Memory B cell (primary cell): ENCODE data around the gene GRM5.

Source experiments
- ATAC-seq: fragments of 150-1000 bp; cut with Tn5 transposase; 2 replicates; pipeline ENCODE4 v1.10.0; 2021; ENCODE audit warnings: low read depth, mild to moderate bottlenecking, moderate library complexity
- DNase-seq, 2 donors: peaks; one replicate each; pipeline ENCODE4 v3.0.0; 2022; ENCODE audit warnings: low spot score in 2 of 2
- H3K27ac Mint-ChIP-seq: one replicate; pipeline ENCODE4 v1.8.0; 2022; ENCODE audit warnings: mild to moderate bottlenecking, moderate library complexity, mixed read lengths
- H3K27me3 Mint-ChIP-seq: one replicate; pipeline ENCODE4 v1.8.0; 2022; ENCODE audit warnings: mixed read lengths
- H3K36me3 Mint-ChIP-seq: one replicate; pipeline ENCODE4 v1.8.0; 2022; ENCODE audit warnings: mild to moderate bottlenecking, mixed read lengths
- H3K4me1 Mint-ChIP-seq: one replicate; pipeline ENCODE4 v1.8.0; 2022; ENCODE audit warnings: mixed read lengths
- H3K4me3 Mint-ChIP-seq: one replicate; pipeline ENCODE4 v1.8.0; 2022; ENCODE audit warnings: mild to moderate bottlenecking, moderate library complexity, mixed read lengths
- H3K9me3 Mint-ChIP-seq: one replicate; pipeline ENCODE4 v1.8.0; 2022; ENCODE audit warnings: mixed read lengths

Gene GRM5

DNA sequence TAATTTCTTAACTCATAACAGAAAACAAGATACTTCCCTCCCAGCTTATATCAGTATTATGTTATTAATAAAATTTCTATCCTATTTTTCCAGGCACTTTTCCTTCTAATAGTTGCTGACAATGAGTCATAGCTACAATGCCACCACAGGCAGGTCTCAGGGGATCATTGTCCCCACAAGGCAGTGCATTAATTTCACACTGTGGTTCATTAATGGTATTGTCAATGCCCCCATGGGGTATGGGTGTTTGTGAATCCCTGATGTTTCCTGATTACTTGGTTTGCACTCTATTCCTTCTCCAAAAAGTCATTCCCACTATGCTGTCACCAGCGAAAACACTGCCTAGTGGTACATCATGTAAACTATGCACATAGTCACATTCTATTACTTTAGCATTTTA, 382.8 kb downstream of the GRM5 start:
- peaks cover 11% of the 10 kb centered on the region for H3K9me3 Mint-ChIP-seq
- no peak overlapping the region for H3K4me3 Mint-ChIP-seq
- H3K27ac Mint-ChIP-seq, result no peak overlapping the region
- H3K4me1 Mint-ChIP-seq, result no peaks in the 10 kb centered on the region
- no peak for ATAC-seq
- H3K27me3 Mint-ChIP-seq, result no peaks in the 10 kb centered on the region
- no peaks in the 10 kb centered on the region for H3K36me3 Mint-ChIP-seq
- DNase-seq, result no peak

GRCh38 chr11:88680806-88681205, 385.0 kb downstream of the GRM5 start:
- DNase-seq (no peak), ATAC-seq (no peak)
- H3K27me3 Mint-ChIP-seq, result no peaks in the 10 kb centered on the region
- H3K36me3 Mint-ChIP-seq, result no peaks in the 10 kb centered on the region
- H3K4me3 Mint-ChIP-seq, result no peak overlapping the region
- peaks cover 8% of the 10 kb centered on the region for H3K9me3 Mint-ChIP-seq
- no peak overlapping the region for H3K27ac Mint-ChIP-seq
- no peaks in the 10 kb centered on the region for H3K4me1 Mint-ChIP-seq

DNA sequence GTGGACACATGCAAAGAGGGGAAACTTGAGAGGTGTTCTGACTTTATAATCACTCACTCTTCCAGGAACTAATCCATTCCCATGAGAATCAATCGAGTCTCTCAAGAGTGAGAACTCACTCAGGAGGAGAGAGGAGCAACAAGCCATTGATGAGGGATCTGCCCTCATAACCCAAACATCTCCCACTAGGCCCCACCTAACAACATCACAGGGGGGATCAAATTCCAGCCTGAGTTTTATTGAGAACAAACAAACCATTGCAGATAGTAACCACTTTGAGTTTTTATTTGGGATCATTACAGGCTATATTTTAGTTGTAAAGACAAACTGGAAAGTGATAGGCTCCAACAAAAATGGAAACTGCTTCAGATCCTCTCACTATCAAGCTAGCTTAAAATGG, 399.4 kb downstream of the GRM5 start:
- peaks cover 1% of the 10 kb centered on the region for H3K9me3 Mint-ChIP-seq
- H3K4me3 Mint-ChIP-seq, result no peak overlapping the region
- H3K27me3 Mint-ChIP-seq, result no peaks in the 10 kb centered on the region
- H3K36me3 Mint-ChIP-seq, result no peaks in the 10 kb centered on the region
- no peaks in the 10 kb centered on the region for H3K4me1 Mint-ChIP-seq
- ATAC-seq (no peak), DNase-seq (no peak)
- H3K27ac Mint-ChIP-seq, result no peak overlapping the region

GRCh38 chr11:88657076-88657738, 408.6 kb downstream of the GRM5 start:
- ATAC-seq, result no peak
- Mint-ChIP-seq H3K4me1 (no peaks in the 10 kb centered on the region), H3K36me3 (no peaks in the 10 kb centered on the region), H3K27me3 (no peaks in the 10 kb centered on the region), H3K4me3 (no peak overlapping the region), H3K27ac (no peak overlapping the region), H3K9me3 (no peaks in the 10 kb centered on the region)
- no peak for DNase-seq

DNA sequence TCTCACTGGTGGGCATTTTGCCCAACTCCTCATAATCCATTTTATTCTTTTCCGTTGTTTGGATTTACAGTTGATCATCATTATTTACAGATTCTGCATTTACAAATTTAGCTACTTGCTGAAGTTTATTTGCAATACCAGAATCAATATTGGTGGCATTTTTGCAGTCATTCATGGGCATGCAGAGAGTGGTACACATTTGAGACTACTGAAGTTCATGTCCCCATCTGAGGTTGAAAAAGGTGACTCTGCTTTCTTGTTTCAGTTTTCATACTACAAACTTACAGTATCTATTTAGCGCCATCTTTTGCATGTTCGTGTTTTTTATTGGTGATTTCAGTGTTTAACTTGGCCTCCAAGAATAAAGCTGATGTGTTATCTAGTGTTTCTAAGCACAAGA, 409.5 kb downstream of the GRM5 start:
- Mint-ChIP-seq H3K36me3 (no peaks in the 10 kb centered on the region), H3K4me3 (no peak overlapping the region), H3K9me3 (no peaks in the 10 kb centered on the region), H3K27me3 (no peaks in the 10 kb centered on the region), H3K27ac (no peak overlapping the region), H3K4me1 (no peaks in the 10 kb centered on the region)
- DNase-seq (no peak), ATAC-seq (no peak)

GRCh38 chr11:88655656-88656055, 410.1 kb downstream of the GRM5 start:
- H3K9me3 Mint-ChIP-seq, result no peaks in the 10 kb centered on the region
- no peak overlapping the region for H3K4me3 Mint-ChIP-seq
- H3K27ac Mint-ChIP-seq, result no peak overlapping the region
- no peaks in the 10 kb centered on the region for H3K4me1 Mint-ChIP-seq
- no peaks in the 10 kb centered on the region for H3K27me3 Mint-ChIP-seq
- ATAC-seq (no peak), DNase-seq (no peak)
- no peaks in the 10 kb centered on the region for H3K36me3 Mint-ChIP-seq

DNA sequence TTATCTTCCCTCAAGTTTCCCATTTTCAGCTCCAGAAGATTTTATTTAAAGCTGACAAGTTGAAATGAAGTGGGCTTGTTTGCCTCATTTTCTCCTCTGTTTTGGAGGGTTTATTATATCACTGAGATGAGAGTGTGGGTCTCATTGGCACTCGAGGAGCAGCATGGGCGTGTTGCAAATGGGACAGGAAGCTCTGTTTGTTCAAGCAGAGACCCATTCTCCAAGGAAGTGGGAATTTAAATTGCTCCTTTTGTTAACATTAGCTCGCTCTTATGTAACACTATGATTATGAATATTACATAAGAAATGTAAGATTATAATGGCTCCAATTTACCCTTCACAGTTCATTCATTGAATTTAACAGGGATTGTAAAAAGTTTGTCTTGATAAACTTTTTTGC, 410.6 kb downstream of the GRM5 start:
- Mint-ChIP-seq H3K4me3 (no peak overlapping the region), H3K9me3 (no peaks in the 10 kb centered on the region), H3K27me3 (no peaks in the 10 kb centered on the region), H3K4me1 (no peaks in the 10 kb centered on the region), H3K36me3 (no peaks in the 10 kb centered on the region), H3K27ac (no peak overlapping the region)
- no peak for DNase-seq
- no peak for ATAC-seq

DNA sequence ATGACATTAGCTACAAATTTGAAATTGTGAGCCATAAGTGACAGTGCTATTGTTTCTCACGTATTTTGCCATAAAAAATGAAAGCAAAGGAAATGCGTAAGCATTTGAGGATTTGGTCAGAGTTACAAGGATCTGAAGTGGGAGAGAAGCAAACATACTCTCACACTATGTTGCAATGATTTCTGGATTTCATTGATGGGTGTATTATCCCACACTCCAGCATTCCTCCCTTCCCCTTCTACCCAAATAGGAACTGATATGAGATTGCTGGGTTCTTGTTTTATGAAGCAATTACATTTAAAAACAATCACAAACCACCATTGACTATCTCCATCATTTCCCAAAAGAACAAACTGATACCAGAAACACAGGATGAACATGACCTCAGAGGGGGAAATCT, 414.2 kb downstream of the GRM5 start:
- DNase-seq (no peak), ATAC-seq (no peak)
- H3K27me3 Mint-ChIP-seq, result no peaks in the 10 kb centered on the region
- no peak overlapping the region for H3K27ac Mint-ChIP-seq
- H3K4me1 Mint-ChIP-seq, result no peaks in the 10 kb centered on the region
- no peak overlapping the region for H3K4me3 Mint-ChIP-seq
- H3K36me3 Mint-ChIP-seq, result no peaks in the 10 kb centered on the region
- H3K9me3 Mint-ChIP-seq, result peaks cover 2% of the 10 kb centered on the region

DNA sequence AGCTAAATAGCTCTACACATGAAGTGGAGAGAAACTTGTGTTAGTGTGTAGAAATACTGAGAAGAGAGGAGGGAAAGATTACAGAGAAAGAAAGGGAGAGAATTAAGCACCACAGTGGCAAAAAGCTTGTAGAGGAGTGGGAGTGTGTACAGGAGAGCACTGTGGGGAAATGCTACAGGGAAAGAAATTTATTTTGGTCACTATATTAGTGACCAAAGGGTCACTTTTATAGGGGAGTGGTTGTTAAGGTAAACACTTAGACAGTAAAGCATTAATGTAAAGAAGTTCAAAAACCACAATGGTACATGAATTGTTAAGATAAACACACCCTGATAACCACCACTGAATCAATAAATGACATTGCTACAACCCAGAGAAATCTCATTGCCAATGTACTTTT, 421.1 kb downstream of the GRM5 start:
- no peak for DNase-seq
- Mint-ChIP-seq H3K36me3 (no peaks in the 10 kb centered on the region), H3K9me3 (peaks cover 3% of the 10 kb centered on the region), H3K4me1 (no peaks in the 10 kb centered on the region), H3K27ac (no peak overlapping the region), H3K27me3 (no peaks in the 10 kb centered on the region), H3K4me3 (no peak overlapping the region)
- ATAC-seq, result no peak

DNA sequence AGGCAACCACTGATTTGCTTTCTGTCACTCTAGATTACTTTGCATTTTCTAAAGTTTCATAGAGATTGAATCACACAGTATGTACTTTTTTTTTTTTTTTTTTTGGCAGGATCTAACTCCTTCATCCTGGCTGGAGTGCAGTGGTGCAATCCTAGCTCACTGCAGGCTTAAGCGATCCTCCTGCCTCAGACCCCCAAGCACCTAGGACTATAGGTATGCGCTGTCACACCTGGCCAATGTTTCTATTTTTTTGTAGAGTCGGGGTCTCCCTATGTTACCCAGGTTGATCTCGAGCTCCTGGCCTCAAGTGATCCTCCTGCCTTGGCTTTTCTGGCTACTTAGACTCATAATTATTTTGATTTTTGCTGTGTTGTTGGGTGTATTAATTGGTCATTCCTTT, 433.6 kb downstream of the GRM5 start:
- Mint-ChIP-seq H3K4me1 (no peaks in the 10 kb centered on the region), H3K27me3 (no peaks in the 10 kb centered on the region)
- no peak for ATAC-seq

GRCh38 chr11:88631497-88631896, 434.3 kb downstream of the GRM5 start:
- Mint-ChIP-seq H3K4me3 (no peak overlapping the region), H3K4me1 (no peaks in the 10 kb centered on the region)
- no peak for DNase-seq

More for the DNA sequence above, 433.6 kb downstream of the GRM5 start:
- no peak overlapping the region for H3K27ac Mint-ChIP-seq
- no peaks in the 10 kb centered on the region for H3K36me3 Mint-ChIP-seq
- H3K4me3 Mint-ChIP-seq, result no peak overlapping the region
- DNase-seq, result no peak
- H3K9me3 Mint-ChIP-seq, result no peaks in the 10 kb centered on the region

DNA sequence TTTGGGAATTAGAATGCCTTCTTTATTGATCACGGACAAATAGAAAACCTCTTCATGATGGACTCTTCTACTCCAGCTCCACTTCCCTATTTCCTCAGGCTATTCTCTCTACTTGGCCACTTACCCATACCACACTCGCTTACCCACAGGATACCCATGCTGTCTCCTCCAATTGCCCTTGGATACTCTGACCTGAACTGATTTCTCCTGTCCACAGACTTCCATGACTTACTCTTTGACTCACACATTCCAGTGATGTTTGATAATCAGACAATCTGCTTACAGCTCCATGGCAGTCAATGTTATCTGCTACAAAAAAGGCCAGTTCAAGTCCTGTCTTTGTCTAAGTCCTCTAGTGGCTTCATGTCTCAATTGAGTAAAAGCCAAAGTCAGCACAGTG, 436.3 kb downstream of the GRM5 start:
- H3K27me3 Mint-ChIP-seq, result no peaks in the 10 kb centered on the region
- no peaks in the 10 kb centered on the region for H3K4me1 Mint-ChIP-seq
- no peak overlapping the region for H3K27ac Mint-ChIP-seq
- no peaks in the 10 kb centered on the region for H3K36me3 Mint-ChIP-seq
- H3K9me3 Mint-ChIP-seq, result no peaks in the 10 kb centered on the region
- no peak for ATAC-seq
- no peak overlapping the region for H3K4me3 Mint-ChIP-seq
- no peak for DNase-seq

More at GRCh38 chr11:88631497-88631896, 434.3 kb downstream of the GRM5 start:
- Mint-ChIP-seq H3K27me3 (no peaks in the 10 kb centered on the region), H3K9me3 (no peaks in the 10 kb centered on the region), H3K36me3 (no peaks in the 10 kb centered on the region), H3K27ac (no peak overlapping the region)
- ATAC-seq, result no peak

DNA sequence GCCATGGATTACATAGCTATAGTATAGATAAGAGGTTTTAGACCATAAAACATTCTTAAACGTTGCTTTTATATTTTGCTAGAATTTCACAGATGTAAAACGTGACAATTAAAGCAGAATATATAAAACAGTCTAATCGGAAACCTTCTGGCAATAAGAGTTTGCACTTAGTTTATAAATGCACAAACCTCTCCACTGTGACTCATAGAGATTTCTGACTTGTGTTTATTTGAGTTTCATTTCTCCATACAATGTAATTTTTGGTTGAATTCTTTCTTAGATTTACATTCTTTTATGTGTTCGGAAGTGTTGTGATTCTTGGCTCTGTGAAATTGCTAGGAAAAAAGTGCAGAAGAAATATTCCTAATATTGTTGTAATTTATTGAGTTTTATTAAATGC, 439.6 kb downstream of the GRM5 start:
- Mint-ChIP-seq H3K4me3 (no peak overlapping the region), H3K27me3 (no peaks in the 10 kb centered on the region), H3K27ac (no peak overlapping the region), H3K4me1 (no peaks in the 10 kb centered on the region), H3K36me3 (no peaks in the 10 kb centered on the region), H3K9me3 (no peaks in the 10 kb centered on the region)
- ATAC-seq, result no peak
- no peak for DNase-seq

GRCh38 chr11:88623531-88623930, 442.3 kb downstream of the GRM5 start:
- DNase-seq (no peak), ATAC-seq (no peak)
- no peak overlapping the region for H3K4me3 Mint-ChIP-seq
- no peaks in the 10 kb centered on the region for H3K27me3 Mint-ChIP-seq
- H3K4me1 Mint-ChIP-seq, result no peaks in the 10 kb centered on the region
- H3K36me3 Mint-ChIP-seq, result no peaks in the 10 kb centered on the region
- H3K9me3 Mint-ChIP-seq, result no peaks in the 10 kb centered on the region
- H3K27ac Mint-ChIP-seq, result no peak overlapping the region

- Mint-ChIP-seq H3K4me3 (no peak overlapping the region), H3K9me3 (no peaks in the 10 kb centered on the region), H3K4me1 (no peaks in the 10 kb centered on the region), H3K27ac (no peak overlapping the region), H3K36me3 (no peaks in the 10 kb centered on the region), H3K27me3 (no peaks in the 10 kb centered on the region)
- DNase-seq (no peak), ATAC-seq (no peak)
These were observed 445.1 kb downstream of the GRM5 start for GRCh38 chr11:88620568-88621130.
